Measurements from ENCODE around the gene PMFBP1.

The PMFBP1 gene

GRCh38 chr16:72172105-72173034, at the start of gene PMFBP1:
TSS of gene PMFBP1 (minus strand) at chr16:72172155. CDS start at chr16:72171208, 947 bp downstream.
- DNase-seq (ENCODE audit: insufficient read length, low spot score) (no peak), FAIRE-seq (peak; percentile 74)

- DNase-seq (ENCODE audit: insufficient read length, low spot score) (no peak), FAIRE-seq (peak; percentile 36)
Measured at GRCh38 chr16:72221630-72222024, 49.7 kb upstream of the PMFBP1 start.

- DNase-seq (ENCODE audit: insufficient read length, low spot score) (no peak), FAIRE-seq (peak; percentile 67)
Measured at GRCh38 chr16:72220875-72221629, 49.1 kb upstream of the PMFBP1 start.

- peak; percentile 60 for FAIRE-seq
- no peak for DNase-seq (ENCODE audit: insufficient read length, low spot score)
Measured at GRCh38 chr16:72219282-72219681, 47.3 kb upstream of the PMFBP1 start.

GRCh38 chr16:72216767-72217166, 44.8 kb upstream of the PMFBP1 start:
- peak; percentile 51 for FAIRE-seq
- DNase-seq (ENCODE audit: insufficient read length, low spot score) = no peak

- no peak for FAIRE-seq
Measured at GRCh38 chr16:72214821-72215220, 42.9 kb upstream of the PMFBP1 start.

GRCh38 chr16:72211110-72211509, 39.2 kb upstream of the PMFBP1 start:
- FAIRE-seq (peak; percentile 59), DNase-seq (ENCODE audit: insufficient read length, low spot score) (no peak)

More at GRCh38 chr16:72214821-72215220, 42.9 kb upstream of the PMFBP1 start:
- DNase-seq (ENCODE audit: insufficient read length, low spot score) = no peak

GRCh38 chr16:72210555-72210954, 38.6 kb upstream of the PMFBP1 start:
- DNase-seq (ENCODE audit: insufficient read length, low spot score) (no peak), FAIRE-seq (peak; percentile 28)

- FAIRE-seq (peak; percentile 49), DNase-seq (ENCODE audit: insufficient read length, low spot score) (no peak)
Measured at GRCh38 chr16:72210072-72210471, 38.1 kb upstream of the PMFBP1 start.

- no peak for DNase-seq (ENCODE audit: insufficient read length, low spot score)
- FAIRE-seq = no peak
Measured at GRCh38 chr16:72206299-72206698, 34.3 kb upstream of the PMFBP1 start.

- DNase-seq (ENCODE audit: insufficient read length, low spot score) (peak; percentile 65), FAIRE-seq (peak; percentile 88)
Measured at GRCh38 chr16:72203401-72203800, 31.4 kb upstream of the PMFBP1 start.

- FAIRE-seq (no peak), DNase-seq (ENCODE audit: insufficient read length, low spot score) (peak; percentile 26)
Measured at GRCh38 chr16:72202014-72202413, 30.1 kb upstream of the PMFBP1 start.

- DNase-seq (ENCODE audit: insufficient read length, low spot score) = no peak
- FAIRE-seq = peak; percentile 63
Measured at GRCh38 chr16:72201387-72201786, 29.4 kb upstream of the PMFBP1 start.

GRCh38 chr16:72199761-72200337, 27.9 kb upstream of the PMFBP1 start:
- FAIRE-seq (no peak), DNase-seq (ENCODE audit: insufficient read length, low spot score) (no peak)

- FAIRE-seq (no peak), DNase-seq (ENCODE audit: insufficient read length, low spot score) (no peak)
Measured at GRCh38 chr16:72198771-72199201, 26.8 kb upstream of the PMFBP1 start.

- DNase-seq (ENCODE audit: insufficient read length, low spot score) (no peak), FAIRE-seq (peak; percentile 60)
Measured at GRCh38 chr16:72198021-72198711, 26.2 kb upstream of the PMFBP1 start.

GRCh38 chr16:72197545-72197944, 25.6 kb upstream of the PMFBP1 start:
- peak; percentile 44 for FAIRE-seq
- DNase-seq (ENCODE audit: insufficient read length, low spot score) = no peak

- FAIRE-seq (peak; percentile 58), DNase-seq (ENCODE audit: insufficient read length, low spot score) (no peak)
Measured at GRCh38 chr16:72195609-72196008, 23.7 kb upstream of the PMFBP1 start.

- FAIRE-seq (no peak), DNase-seq (ENCODE audit: insufficient read length, low spot score) (no peak)
Measured at GRCh38 chr16:72191551-72191950, 19.6 kb upstream of the PMFBP1 start.

- DNase-seq (ENCODE audit: insufficient read length, low spot score) (peak; percentile 46), FAIRE-seq (peak; percentile 90)
Measured at GRCh38 chr16:72189865-72190371, 18.0 kb upstream of the PMFBP1 start.

All from HTR-8/SVneo (cell line).